Femur (tissue), 1 donor: Measurements from ENCODE around the gene CCNH.

Experiments
- DNase-seq: peaks from one replicate; pipeline ENCODE4 v3.0.0-alpha.2; 2017

The CCNH gene

GRCh38 chr5:87412630-87413342, at the start of gene CCNH:
TSS of gene CCNH (minus strand) at chr5:87412930. CDS start at chr5:87412794, 136 bp downstream.
- DNase-seq = peak; percentile 99

DNA sequence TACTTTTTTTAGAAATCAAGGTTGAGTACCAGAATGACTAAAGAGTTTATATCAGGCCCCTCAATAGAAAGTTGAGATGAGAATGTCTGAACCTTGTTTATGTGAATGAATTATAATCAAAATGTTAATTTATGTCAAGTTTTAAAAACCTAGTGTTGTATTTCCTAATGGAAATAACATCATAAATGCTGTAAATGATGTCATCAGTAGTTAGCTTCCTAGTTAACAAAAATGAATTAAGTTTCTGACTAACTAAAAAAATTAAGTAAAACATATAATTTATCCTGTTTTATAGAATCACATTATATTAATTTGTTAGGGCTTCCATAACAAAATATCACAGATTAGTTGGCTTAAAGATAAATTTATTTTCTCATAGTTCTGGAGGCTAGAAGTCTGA, 45.0 kb upstream of the CCNH start:
- DNase-seq = no peak

DNA sequence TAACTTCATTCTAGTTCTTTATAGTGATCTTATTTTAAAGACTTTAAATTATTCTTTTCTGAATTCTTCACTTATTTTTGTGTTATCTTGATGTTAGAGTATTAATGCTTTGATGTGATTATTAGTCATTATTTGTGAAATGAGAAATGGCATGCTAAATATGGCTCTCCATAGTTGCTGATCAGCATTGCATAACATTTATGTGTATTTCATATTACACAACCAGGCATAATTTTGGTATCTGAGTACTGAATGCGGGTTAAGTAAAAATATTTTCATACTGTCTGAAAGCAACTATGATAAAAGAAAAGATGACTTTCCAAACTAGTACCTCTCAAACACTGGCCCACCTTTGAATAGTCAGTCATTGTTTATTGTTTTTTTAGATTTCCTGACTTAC, 41.1 kb upstream of the CCNH start:
- no peak for DNase-seq

DNA sequence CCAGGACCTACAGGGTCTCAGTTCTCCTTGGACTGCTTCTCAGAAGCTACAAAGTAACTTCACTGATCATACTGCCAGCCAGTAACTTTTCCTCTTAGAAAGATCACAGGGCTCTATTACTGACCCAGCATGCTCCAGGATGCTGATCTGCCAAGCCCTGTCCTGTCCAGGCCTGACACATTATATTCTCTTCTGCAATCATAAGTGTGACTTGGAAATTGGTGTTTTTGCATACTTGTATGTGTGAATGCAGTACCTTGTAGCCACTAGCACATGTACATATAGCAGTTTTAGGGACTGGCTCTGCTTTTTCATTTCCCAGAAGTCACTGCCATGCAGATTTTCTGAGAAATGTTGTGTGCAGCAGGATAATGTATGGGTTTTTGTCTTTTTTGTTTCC, 40.1 kb upstream of the CCNH start:
- no peak for DNase-seq

GRCh38 chr5:87442419-87442818, 29.7 kb upstream of the CCNH start:
- DNase-seq = no peak

GRCh38 chr5:87438231-87438630, 25.5 kb upstream of the CCNH start:
- DNase-seq = no peak

DNA sequence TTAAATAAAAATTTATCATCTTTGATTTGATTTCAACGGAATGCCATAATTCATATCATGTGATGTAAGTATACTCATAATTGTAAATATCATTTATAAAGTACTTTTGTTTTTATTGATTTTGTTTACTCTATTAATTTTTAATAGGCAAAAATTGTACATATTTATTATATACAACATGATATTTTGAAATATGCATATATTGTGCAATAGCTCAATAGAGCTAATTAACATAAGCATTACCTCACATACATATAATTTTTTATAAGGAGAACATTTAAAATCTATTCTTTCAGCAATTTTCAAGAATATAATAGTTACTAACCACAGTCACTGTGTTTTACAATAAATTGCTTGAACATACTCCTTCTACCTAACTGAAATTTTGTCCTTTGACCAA, 25.0 kb upstream of the CCNH start:
- no peak for DNase-seq

DNA sequence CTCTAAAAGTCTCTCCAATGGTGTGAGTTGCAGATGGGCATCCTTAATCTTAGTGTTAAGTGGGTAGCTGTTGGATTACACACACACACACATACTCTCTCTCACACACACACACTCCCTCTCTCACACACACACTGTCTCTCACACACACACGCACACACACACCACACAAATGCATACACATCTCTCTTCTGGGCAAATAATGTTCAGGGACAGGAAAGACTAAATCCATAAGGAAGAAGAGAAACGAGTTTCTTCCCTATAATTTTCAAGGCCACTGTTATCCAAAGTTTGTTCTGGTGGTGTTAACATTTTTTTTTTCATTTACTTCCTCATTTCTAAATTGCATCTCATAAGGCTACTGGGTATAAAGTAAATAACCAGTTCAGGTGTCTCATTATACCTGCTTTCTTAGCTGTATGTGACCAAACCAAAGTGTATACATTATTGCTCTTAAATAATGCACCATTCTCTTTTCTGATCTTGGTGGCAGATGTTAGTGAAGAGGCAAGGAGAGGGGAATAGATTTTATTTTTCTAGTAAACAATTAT, 22.5 kb upstream of the CCNH start:
- DNase-seq = no peak

- no peak for DNase-seq
Observed at GRCh38 chr5:87434461-87434860, 21.7 kb upstream of the CCNH start.

DNA sequence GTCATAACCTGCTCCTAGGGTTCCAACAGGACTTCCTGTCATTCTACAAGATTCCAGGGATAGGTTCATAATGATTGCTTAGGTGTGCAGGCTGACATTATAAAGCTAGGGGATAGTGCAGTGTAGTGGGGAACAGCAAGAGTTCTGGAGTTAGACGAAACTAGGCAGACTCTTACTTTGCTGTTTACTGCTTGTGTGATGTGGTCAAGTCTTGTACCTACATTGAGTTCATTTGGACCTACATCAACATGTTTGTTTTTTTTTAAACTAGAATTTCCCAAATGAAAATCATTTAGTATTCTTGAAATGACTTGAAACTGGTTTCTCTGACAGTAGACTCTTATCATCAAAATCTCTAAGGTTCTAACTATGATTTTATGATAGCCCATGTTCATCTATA, 21.2 kb upstream of the CCNH start:
- no peak for DNase-seq

- no peak for DNase-seq
Observed at GRCh38 chr5:87432460-87432859, 19.7 kb upstream of the CCNH start.

DNA sequence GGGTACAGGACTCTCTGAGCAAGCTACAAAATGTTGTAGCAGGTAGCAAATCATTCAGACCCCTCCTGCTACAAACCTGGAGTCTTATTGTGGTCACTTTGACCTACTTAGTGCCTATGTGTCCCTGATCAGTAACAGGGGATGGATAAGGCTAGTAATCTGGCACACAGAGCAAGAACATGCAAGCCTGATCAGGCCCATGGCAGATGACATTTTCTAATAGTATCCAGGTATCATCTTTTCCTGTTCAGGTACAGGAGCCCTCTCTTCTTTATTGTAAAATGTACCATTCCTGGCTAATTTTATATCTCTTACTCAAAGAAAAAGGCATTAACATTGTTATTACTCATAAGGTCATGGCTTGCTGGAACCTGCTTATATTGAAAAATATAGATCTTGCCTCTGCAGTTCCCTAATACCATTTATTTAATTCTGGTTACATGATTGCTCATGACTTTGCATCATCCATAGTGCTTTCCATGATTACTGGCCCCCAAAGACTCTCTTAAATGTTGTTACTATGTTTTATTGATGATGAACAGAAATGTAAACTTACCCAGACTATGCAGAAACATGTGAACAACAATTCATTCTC, 18.2 kb upstream of the CCNH start:
- no peak for DNase-seq

GRCh38 chr5:87423755-87424154, 11.0 kb upstream of the CCNH start:
- no peak for DNase-seq

DNA sequence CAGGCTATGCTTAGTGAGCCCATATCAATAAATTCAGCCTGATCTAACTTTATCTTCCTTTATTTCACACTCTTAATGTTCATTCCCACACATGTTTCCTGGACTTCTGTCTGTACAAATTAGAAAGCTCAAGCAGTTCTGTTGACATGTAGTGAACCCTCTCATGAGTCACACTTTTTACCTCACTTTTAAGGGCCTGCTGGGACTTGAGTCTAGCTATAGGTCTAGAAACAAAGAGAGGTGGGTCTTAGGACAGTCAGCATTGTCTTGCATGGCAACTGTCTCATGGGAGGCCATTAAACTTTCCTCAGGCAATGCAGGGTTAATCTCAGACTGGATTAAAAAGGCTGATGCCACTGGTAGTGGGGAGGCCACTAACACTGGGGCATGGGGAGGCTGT, 8.6 kb upstream of the CCNH start:
- no peak for DNase-seq

DNA sequence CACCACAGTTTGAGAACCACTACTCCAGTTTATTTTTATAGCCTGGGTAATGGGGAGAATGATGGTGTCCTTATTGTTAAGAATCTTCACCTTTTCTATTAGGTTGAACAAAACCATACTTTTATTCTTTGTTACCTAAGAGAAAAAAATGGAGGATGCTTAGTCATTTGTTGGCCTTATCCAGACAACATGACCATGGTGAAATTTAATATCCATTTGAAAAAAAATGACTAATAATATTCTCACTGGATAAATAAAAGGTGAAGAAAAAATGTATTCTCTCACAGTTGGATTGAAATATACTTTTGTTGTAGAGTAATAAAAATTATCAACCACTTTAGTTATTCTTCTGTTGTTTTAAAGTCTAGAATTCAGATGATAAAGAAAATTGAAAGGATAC, 5.8 kb upstream of the CCNH start:
- no peak for DNase-seq

DNA sequence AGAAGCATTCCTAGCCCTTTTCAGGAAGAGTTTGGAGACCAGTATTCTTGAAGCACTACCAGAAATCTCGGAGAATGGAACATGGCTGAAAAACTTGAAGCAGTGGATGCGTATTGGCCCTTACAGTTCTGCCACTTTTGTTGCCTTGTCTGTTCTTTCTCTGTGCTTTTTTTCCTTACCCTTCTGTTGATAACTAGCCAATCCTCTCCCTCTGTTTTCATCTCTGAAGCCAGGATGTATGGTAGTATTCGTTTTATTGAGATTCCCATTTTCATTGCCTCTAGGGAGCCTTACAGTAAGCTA, 564 bp upstream of the CCNH start:
- no peak for DNase-seq

DNA sequence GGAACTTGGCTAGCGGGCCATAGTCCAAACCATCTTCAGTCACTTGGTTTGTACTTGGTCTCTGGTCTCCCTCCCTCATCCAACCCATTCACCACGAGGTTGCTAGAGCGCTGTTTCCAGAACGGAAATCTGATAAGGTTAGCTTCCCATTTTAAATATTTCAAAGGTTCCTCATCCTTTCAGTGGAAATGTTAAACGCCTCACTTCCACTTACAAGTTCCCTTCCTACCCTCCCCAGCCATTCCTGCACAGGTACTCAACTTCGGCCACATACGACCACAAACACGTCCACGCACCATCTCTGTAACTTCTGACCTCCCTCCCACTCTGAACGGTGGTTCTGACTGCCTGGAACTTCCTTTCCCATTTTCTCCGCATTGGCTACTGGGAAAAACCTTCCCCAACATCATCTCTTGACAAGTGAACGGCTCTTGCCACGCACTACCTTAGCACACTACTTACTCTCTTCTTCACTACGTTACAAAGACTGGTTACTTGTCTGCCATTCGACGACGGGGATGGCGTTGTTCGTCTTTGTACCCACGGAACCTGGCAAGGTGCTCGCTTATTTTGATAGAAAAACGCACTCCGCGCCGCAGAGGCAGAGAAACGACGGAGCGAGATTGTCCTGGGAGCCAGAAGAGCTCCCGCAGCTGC, 629 bp downstream of the CCNH start:
- peak; percentile 64 for DNase-seq

GRCh38 chr5:87411586-87411972, 1.2 kb downstream of the CCNH start:
- no peak for DNase-seq

DNA sequence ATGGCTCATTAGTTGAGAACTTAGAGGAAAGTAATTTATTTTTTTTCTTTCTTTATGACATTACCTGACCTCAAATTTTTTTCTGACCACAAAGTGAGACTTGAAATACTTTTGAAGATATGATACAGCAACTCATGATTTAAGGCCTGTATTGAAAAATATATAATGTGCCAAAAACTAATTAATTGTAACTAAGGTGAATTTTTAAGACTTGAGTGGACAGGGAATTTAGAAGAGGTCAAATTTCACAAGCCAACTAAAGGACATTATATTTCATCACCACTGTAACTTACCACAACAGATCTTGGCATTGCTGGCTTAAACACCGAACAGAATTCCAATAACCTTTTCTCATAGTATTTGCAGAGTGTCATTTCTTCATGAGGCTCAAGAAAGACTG, 1.8 kb downstream of the CCNH start:
- no peak for DNase-seq

DNA sequence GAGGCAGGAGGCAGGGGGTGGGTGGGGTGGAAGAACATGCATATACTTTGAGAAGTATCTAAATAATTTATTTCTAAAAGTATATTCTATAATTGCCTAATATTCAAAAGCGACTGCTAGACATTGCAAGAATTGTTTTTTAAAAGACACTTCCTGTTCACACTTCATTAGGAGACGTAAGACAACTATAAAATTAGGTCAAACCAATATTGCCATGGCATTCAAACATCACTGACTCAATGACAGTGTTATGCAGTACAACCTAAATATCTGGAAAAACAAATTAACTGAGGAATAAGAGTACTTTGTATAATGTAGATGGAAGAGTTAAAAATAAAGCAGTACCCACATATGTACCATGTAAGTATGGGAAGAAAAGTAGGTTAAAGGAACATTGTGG, 4.5 kb downstream of the CCNH start:
- no peak for DNase-seq

GRCh38 chr5:87405472-87406155, 7.1 kb downstream of the CCNH start:
- no peak for DNase-seq

- DNase-seq = no peak
Observed at GRCh38 chr5:87404359-87404758, 8.4 kb downstream of the CCNH start.

DNA sequence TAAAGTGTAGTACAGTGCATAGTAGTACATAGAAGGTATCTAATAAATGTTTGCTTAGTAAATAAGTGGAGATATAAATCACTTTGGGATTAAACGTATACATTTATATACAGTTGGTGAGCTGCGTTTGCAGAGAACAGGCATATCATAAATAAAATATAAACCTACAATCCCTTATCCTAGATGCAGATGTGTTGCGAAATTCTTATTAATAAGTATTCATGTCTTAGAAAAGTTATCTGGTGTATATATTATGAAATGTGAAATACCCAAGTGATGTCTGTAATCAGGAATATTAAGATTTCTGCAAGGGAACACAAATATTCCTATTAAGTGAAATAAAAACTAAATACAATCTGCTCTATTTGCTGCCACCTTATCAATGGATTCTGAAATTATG, 8.8 kb downstream of the CCNH start:
- DNase-seq = no peak

GRCh38 chr5:87403409-87403808, 9.3 kb downstream of the CCNH start:
- DNase-seq = no peak
